ENCODE results near the gene SLC9A9. TPM values are rescaled to one million over a fixed set of nuclear protein-coding genes. Genes with fewer than 3 reads are reported as not detected.

SLC9A9 gene
- total and polyA plus RNA-seq, 2 experiments from 2014 or later: 2.2 to 6.8 TPM

DNA sequence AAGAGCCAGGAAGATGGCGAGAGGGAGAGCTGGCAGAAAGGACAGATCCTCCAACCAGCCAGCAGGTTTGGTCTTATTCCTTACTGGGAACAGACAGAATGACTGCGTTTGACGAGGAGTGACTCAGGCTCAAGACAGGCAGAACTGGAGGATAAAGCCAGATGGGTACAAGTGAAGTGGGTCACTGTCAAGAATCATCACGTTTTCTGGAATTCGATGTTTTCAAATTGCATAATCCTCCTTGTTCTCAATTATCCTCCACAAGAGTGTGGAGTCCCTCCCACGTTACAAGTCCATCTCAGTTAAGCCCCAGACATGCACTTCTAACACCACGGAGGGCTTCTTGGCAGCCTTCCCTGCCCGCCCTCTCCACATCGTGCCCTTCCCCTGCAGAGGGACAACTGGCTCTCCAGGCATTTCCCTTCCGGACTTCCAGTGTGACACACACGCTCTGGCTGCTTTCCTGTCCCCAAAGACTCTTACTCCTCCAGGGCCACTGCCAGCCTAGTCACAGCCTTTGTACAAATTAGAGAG, 545.6 kb downstream of the SLC9A9 start:
- peak; percentile 29 for DNase-seq (ENCODE audit: low spot score)
- Histone ChIP-seq H4K20me1 (ENCODE audit: insufficient read depth, poor library complexity, severe bottlenecking) (no peaks in the 10 kb centered on the region), H3K9me2 (replicated peaks; ENCODE audit: insufficient read depth) (no peaks in the 10 kb centered on the region), H2AFZ (no peak overlapping the region), H3K27ac (no peak overlapping the region), H3K27me3 (no peaks in the 10 kb centered on the region), H3K4me2 (no peak overlapping the region), H3K4me1 (ENCODE audit: insufficient read depth) (peaks cover 10% of the 10 kb centered on the region), H3K4me3 (no peak overlapping the region), H3K36me3 (replicated peaks; ENCODE audit: insufficient read depth, low read depth) (no peaks in the 10 kb centered on the region), H3K9me3 (ENCODE audit: low read depth) (no peaks in the 10 kb centered on the region), H3K79me2 (no peaks in the 10 kb centered on the region)
- WGBS (ENCODE audit: low lambda C conversion rate, missing lambda C conversion rate): 55% methylated on average over 10 of the region's 11 CpGs
- TF ChIP-seq EZH2 (IDR thresholded peaks at IDR 0.05; ENCODE audit: borderline replicate concordance) (no peak), EZH2phosphoT487 (IDR thresholded peaks at IDR 0.05; ENCODE audit: low read depth, severe bottlenecking, unreplicated experiment) (no peak)
- TF ChIP-seq, protein P1, sequence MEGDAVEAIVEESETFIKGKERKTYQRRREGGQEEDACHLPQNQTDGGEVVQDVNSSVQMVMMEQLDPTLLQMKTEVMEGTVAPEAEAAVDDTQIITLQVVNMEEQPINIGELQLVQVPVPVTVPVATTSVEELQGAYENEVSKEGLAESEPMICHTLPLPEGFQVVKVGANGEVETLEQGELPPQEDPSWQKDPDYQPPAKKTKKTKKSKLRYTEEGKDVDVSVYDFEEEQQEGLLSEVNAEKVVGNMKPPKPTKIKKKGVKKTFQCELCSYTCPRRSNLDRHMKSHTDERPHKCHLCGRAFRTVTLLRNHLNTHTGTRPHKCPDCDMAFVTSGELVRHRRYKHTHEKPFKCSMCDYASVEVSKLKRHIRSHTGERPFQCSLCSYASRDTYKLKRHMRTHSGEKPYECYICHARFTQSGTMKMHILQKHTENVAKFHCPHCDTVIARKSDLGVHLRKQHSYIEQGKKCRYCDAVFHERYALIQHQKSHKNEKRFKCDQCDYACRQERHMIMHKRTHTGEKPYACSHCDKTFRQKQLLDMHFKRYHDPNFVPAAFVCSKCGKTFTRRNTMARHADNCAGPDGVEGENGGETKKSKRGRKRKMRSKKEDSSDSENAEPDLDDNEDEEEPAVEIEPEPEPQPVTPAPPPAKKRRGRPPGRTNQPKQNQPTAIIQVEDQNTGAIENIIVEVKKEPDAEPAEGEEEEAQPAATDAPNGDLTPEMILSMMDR (IDR thresholded peaks at IDR 0.05; ENCODE audit: poor library complexity): no peak

DNA sequence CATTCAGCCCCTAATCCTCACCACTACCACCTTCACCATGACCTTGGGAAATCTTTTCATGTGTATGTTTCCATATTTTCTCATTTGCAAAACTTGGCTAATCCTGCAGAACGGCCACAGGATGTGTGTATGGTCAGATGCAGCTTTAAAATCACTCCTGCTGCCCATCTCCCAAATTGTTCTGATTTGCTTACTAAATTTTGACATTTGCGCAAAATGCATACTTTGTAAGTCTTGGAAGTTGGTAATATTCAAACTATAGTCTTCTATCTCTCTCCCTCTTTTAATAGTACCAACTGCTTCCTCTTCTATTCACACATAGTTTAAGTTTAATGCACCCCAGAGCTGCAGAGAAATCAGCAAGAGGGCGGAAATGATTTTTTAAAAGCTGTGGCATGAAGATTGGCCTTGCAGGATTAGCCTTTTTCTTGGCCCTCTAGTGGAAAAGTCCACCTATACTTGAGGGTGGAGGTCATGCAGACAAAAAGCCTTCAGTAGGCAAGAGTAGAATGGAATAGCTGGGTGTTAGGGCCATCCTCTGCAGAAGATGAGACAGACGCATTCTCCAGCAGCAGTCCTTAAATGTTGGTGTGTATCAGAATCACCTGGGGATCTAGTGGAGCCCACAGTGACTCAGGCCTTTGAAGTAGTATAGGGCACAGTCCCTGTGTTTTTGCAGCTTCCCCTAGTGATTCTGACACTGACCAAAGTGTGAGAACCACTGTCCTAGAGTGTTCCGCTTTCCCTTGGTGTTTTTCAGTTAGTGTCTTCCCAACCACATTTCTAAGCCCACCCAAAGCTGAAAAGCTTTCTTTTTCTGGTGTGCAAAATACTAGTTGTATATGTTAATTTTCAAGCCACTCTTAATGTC, 547.0 kb downstream of the SLC9A9 start:
- Histone ChIP-seq H3K4me1 (ENCODE audit: insufficient read depth) (no peaks in the 10 kb centered on the region), H3K27me3 (no peaks in the 10 kb centered on the region)
- 77% methylated on average over 5 of the region's 5 CpGs for WGBS (ENCODE audit: low lambda C conversion rate, missing lambda C conversion rate)

DNA sequence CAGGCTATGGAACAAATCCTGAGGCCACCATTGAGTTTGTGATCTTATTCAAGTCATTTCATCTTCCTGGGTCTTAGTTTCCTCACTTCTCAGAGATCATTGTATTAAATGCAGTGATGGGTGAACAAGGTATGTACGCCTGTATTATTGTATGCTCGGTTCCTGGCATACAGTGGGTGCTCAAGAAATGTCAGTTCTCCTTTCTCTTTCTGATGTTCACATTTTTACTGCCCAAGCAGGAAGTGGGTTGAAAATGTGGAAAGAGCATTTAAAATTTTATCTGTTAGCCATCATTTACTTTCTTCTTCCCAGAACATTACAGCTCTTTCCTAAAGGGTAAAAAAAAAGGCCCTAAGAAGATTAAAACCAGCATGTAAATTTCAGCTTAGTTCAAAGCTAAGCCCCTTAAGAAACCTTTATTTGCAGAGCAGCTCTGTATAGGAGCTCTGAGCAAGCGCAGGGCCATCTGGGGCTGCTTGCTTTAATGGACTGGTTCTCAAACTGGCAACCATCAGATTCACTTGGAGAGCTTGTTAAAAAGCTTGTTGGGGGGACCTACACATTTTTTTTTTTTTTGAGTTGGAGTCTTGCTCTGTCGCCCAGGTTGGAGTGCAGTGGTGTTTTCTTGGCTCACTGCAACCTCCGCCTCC, 549.3 kb downstream of the SLC9A9 start:
- TF ChIP-seq EZH2phosphoT487 (IDR thresholded peaks at IDR 0.05; ENCODE audit: low read depth, severe bottlenecking, unreplicated experiment): no peak
- TF ChIP-seq, protein P1 (IDR thresholded peaks at IDR 0.05; ENCODE audit: poor library complexity): no peak
- TF ChIP-seq EZH2 (IDR thresholded peaks at IDR 0.05; ENCODE audit: borderline replicate concordance): no peak

More for the DNA sequence above, 547.0 kb downstream of the SLC9A9 start:
- Histone ChIP-seq H3K9me2 (replicated peaks; ENCODE audit: insufficient read depth) (no peaks in the 10 kb centered on the region), H3K79me2 (no peaks in the 10 kb centered on the region), H3K4me2 (no peak overlapping the region), H4K20me1 (ENCODE audit: insufficient read depth, poor library complexity, severe bottlenecking) (no peaks in the 10 kb centered on the region), H3K9me3 (ENCODE audit: low read depth) (no peaks in the 10 kb centered on the region), H3K27ac (no peak overlapping the region), H3K4me3 (no peak overlapping the region), H2AFZ (no peak overlapping the region), H3K36me3 (replicated peaks; ENCODE audit: insufficient read depth, low read depth) (no peaks in the 10 kb centered on the region)
- TF ChIP-seq, protein P1 (IDR thresholded peaks at IDR 0.05; ENCODE audit: poor library complexity): no peak
- TF ChIP-seq EZH2phosphoT487 (IDR thresholded peaks at IDR 0.05; ENCODE audit: low read depth, severe bottlenecking, unreplicated experiment): no peak
- TF ChIP-seq EZH2 (IDR thresholded peaks at IDR 0.05; ENCODE audit: borderline replicate concordance): no peak
- DNase-seq (ENCODE audit: low spot score): no peak

More for the DNA sequence above, 549.3 kb downstream of the SLC9A9 start:
- no peaks in the 10 kb centered on the region for H3K36me3 ChIP-seq (replicated peaks; ENCODE audit: insufficient read depth, low read depth)
- no peak overlapping the region for H3K4me2 ChIP-seq
- no peak for DNase-seq (ENCODE audit: low spot score)
- H3K27me3 ChIP-seq: no peaks in the 10 kb centered on the region
- H3K9me2 ChIP-seq (replicated peaks; ENCODE audit: insufficient read depth): no peaks in the 10 kb centered on the region
- H3K9me3 ChIP-seq (ENCODE audit: low read depth): no peaks in the 10 kb centered on the region
- no peaks in the 10 kb centered on the region for H4K20me1 ChIP-seq (ENCODE audit: insufficient read depth, poor library complexity, severe bottlenecking)
- no peaks in the 10 kb centered on the region for H3K79me2 ChIP-seq
- no peak overlapping the region for H3K27ac ChIP-seq
- 87% methylated on average over 5 of the region's 5 CpGs for WGBS (ENCODE audit: low lambda C conversion rate, missing lambda C conversion rate)
- H3K4me3 ChIP-seq: no peak overlapping the region
- H2AFZ ChIP-seq: no peak overlapping the region
- H3K4me1 ChIP-seq (ENCODE audit: insufficient read depth): no peaks in the 10 kb centered on the region
